ENCODE results near the gene MYPOP.

The MYPOP gene

DNA sequence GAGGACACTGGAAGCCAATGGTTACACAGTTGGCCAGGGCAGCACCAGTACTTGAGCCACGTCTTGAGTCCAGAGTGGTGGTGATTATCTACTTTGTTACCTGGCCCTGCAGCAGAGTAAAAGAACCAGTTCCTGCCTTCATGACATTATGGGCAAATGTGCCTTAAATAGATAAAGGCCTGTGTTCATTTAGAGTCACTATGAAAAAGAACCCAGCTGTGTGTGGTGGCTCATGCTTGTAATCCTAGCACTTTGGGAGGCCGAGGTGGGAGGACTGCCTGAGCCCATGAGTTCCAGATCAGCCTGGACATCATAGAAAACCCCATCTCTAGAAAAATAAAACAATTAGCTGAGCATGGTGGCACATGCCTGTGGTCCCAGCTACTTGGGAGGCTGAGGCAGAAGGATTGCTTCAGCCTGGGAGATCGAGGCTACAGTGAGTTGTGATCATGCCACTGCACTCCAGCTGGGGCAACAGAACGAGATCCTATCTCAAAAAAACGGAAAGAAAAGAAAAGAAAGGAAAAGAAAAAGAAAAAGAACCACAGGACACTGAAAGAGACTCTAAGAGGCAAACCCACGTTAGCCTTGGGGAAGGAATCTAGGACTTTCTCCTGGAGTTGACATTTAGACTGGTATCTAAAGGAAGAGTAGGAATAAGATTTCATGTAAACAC is 13.1 kb downstream of the MYPOP start:
- H3K9me3 ChIP-seq (ENCODE audit: control insufficient read depth, low read depth, low read length) = no peaks in the 10 kb centered on the region
- H3K27ac ChIP-seq (ENCODE audit: low read length) = no peak overlapping the region
- H3K4me1 ChIP-seq (ENCODE audit: control insufficient read depth, low read depth, low read length) = peaks cover 2% of the 10 kb centered on the region
- H3K4me3 ChIP-seq (ENCODE audit: low read length) = no peak overlapping the region
- H3K9ac ChIP-seq (ENCODE audit: low read length) = no peak overlapping the region
- H3K27me3 ChIP-seq (ENCODE audit: control insufficient read depth, insufficient read depth, low read length) = no peaks in the 10 kb centered on the region
- no peaks in the 10 kb centered on the region for H3K36me3 ChIP-seq (ENCODE audit: control insufficient read depth, low read depth, low read length)

DNA sequence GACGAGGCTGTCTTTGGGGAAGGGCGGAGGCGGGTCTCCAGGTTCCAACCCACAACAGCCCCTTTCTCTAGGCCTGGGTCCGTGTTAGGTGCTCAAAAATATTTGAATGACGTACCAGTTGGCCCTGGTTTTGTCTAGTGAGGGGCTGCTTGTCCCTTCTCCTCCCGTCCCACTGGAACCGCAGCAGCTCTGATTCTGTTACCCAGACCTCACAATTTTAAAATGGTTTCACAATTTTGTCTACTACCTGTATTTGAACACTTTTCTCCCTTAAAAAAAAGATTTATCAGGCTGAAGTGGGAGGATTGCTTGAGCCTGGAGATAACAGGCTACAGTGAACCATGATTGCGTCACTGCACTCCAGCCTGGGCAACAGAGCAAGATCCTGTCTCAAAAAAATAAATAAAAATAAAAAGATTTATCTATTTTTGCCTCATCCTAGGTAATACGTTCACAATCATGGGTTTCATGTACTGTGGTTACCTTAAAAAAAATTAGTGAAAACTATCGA is 15.2 kb downstream of the MYPOP start:
- Histone ChIP-seq H3K27ac (ENCODE audit: low read length) (peak overlapping the region; percentile 90), H3K4me3 (ENCODE audit: low read length) (peak overlapping the region; percentile 85), H3K27me3 (ENCODE audit: control insufficient read depth, insufficient read depth, low read length) (no peaks in the 10 kb centered on the region), H3K36me3 (ENCODE audit: control insufficient read depth, low read depth, low read length) (no peaks in the 10 kb centered on the region), H3K4me1 (ENCODE audit: control insufficient read depth, low read depth, low read length) (peaks cover 5% of the 10 kb centered on the region), H3K9me3 (ENCODE audit: control insufficient read depth, low read depth, low read length) (no peaks in the 10 kb centered on the region), H3K9ac (ENCODE audit: low read length) (peak overlapping the region; percentile 76)

DNA sequence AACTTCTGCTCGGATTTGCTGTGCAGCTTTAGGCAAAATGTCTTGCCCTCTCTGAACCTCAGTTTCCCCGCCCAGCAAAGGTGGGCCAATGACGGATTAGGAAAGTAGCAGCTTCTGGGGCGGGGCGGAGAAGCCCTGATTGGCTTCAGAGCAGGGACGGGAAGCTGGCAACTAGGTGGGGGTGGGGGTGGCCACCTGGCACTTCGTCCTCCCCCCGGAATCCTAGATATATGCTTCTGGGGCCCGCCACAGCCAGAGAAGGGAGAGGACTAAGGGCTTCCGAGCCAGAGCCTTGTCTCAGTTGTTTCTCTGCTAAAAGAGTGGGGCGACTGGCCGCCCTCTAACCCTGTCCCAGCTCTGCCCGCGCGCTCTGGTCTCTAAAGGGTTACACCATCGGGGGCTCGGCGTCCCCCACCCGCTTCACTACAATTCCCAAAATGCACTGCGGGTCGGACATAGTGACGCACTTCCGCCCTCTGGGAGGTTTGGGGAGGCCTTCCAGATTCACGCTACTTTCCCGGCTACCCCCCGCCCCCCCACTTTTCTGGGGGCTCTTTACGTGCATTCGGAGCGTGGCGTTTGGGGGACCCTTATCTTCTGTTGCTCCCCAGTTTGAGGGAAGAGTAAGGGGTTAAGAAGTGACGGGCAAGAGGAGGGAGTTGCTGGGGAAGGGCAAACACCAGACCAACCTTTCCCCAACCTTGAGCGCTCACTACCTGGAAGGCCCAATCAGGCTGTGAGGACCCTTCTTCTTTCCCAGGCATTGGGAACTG is 15.8 kb downstream of the MYPOP start:
- H3K4me3 ChIP-seq (ENCODE audit: low read length) = peak overlapping the region; percentile 85
- H3K9me3 ChIP-seq (ENCODE audit: control insufficient read depth, low read depth, low read length) = no peaks in the 10 kb centered on the region
- peak overlapping the region; percentile 90 for H3K27ac ChIP-seq (ENCODE audit: low read length)
- peaks cover 12% of the 10 kb centered on the region for H3K4me1 ChIP-seq (ENCODE audit: control insufficient read depth, low read depth, low read length)
- H3K36me3 ChIP-seq (ENCODE audit: control insufficient read depth, low read depth, low read length) = no peaks in the 10 kb centered on the region
- peak overlapping the region; percentile 76 for H3K9ac ChIP-seq (ENCODE audit: low read length)
- no peaks in the 10 kb centered on the region for H3K27me3 ChIP-seq (ENCODE audit: control insufficient read depth, insufficient read depth, low read length)

DNA sequence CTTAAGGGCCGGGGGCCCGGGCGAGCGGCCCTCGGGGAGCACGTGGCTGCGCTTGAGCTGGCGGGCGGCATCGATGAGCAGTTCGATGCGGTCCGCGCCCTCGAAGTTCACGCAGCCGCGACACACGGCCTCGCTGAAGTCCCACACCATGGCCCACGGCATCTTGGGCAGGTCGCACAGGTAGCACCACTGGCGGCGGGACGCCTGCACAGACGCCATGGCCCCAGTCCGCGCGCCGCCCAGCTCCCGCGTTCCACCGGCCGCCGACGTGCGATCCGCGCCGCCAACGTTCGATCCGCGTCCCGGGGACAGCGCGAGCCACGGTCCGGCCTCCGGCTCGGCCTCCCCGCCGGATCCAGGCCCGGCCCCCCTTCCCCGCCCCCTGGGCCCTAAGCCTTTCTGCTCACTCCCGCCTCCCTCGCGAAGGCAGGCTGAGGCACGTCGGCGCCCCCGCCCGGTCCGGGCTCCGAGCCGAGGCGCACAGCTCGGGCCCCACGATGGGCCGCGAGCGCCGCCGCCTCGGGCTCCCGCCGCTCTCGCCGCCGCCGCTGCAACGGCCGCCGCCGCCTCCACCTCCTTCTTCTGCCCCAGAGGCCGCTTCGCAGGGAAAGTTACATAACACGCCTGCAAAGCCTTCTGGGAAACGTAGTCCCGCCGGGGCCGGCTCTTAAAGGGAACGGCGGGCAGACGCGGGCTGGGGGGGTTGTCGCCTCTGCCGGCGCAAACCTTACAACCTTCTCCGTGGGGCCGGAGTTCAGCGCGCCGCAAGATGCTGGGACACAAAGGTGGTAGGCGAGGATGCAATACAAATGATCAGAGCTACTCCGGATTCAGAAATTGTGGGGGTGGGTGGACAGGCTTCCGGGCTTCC is 16.6 kb downstream of the MYPOP start, which contains the start of gene IRF2BP1:
TSS of gene IRF2BP1 (minus strand) at position 586 of the 871 bp plus-strand sequence. CDS start at position 219, 367 bp downstream.
- Histone ChIP-seq H3K4me3 (ENCODE audit: low read length) (peak within 1 kb of the TSS; percentile 85), H3K36me3 (ENCODE audit: control insufficient read depth, low read depth, low read length) (no peaks in the 10 kb centered on the region), H3K9ac (ENCODE audit: low read length) (peak within 1 kb of the TSS; percentile 76), H3K9me3 (ENCODE audit: control insufficient read depth, low read depth, low read length) (no peaks in the 10 kb centered on the region), H3K27me3 (ENCODE audit: control insufficient read depth, insufficient read depth, low read length) (no peaks in the 10 kb centered on the region), H3K27ac (ENCODE audit: low read length) (peak within 1 kb of the TSS; percentile 90), H3K4me1 (ENCODE audit: control insufficient read depth, low read depth, low read length) (peaks cover 17% of the 10 kb centered on the region)

DNA sequence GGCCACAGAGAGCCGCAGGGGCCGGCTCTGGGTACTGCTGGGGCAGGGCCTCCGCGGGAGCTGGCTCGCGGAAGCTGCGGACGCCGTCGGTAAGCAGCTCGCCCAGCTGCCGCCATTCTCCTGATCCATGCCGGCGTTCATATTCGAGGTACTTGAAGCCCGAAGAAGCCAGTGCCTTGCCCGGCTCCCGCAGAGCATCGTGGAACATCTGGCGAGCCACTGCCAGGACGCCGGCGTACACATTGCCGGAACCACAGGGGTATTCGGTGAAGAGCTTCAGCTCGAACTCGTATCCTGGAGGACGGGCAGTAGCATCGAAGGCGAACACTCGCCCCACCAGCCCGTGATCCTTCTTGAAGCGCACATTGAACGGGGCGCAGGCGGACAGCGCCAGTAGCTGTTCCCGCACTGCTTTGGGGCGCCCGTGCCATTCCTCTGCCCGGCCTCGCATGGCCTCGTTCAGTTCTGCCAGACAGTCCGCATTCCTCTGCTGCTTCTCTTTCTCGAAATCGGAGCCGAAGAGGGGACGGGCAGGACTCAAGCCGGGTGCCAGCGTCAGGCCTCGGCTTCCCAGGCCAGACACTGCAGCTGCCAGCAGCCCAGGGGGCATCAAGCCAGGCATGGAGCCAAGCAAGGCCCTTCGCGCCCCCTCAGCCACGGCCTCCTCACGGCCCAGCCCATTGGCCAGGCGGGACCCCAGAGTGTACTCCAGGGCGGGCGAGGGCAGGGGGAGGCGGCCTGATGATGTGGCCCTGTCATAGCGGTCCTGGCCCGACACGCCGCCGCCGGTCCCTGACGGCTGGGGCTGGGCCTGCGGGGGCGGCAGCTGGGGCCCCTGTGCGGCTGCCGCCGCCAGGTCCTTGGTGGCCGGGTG is 17.5 kb downstream of the MYPOP start:
- H3K27ac ChIP-seq (ENCODE audit: low read length) = no peak overlapping the region
- no peaks in the 10 kb centered on the region for H3K27me3 ChIP-seq (ENCODE audit: control insufficient read depth, insufficient read depth, low read length)
- H3K36me3 ChIP-seq (ENCODE audit: control insufficient read depth, low read depth, low read length) = no peaks in the 10 kb centered on the region
- no peaks in the 10 kb centered on the region for H3K9me3 ChIP-seq (ENCODE audit: control insufficient read depth, low read depth, low read length)
- peak overlapping the region; percentile 85 for H3K4me3 ChIP-seq (ENCODE audit: low read length)
- H3K9ac ChIP-seq (ENCODE audit: low read length) = peak overlapping the region; percentile 50
- H3K4me1 ChIP-seq (ENCODE audit: control insufficient read depth, low read depth, low read length) = peaks cover 17% of the 10 kb centered on the region

DNA sequence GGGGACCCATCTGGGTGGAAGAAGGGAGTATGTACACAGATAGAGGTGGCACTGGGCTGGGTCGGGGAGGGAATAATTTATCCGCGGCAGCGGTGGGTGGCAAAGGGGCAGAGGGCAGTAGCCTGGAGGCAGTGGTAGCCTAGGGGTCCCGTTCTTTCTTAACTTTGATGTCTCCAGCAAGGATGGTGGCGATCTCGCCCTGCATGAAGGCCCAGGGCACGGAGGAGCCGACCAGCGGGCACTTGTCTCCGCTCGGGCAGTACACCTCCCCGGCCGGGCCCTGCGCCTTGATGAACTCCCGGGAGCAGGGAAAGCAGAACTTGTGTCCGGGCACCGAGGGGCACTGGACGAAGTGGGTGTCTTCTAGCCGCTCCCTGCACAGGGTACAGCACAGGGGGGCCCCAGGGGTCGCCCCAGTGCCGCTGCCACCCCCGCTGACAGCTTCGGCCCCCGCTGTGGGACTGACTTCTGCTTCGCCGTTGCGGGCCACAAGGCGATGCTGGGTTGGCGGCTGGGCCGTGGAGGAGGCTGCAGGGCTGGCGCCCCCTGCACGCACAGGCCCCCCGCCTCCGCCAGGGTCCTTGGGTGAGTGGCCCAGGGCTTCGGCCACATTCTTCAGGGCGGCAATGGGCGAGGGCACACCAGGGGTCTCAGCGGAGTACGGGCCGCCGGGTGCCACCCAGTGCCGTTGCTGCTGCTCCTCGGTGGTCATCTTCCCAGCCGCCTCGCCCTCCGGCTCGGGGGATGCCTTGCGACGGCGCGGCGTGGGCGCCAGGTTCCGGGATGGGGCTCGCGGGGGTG is 18.3 kb downstream of the MYPOP start:
- H3K36me3 ChIP-seq (ENCODE audit: control insufficient read depth, low read depth, low read length) = no peaks in the 10 kb centered on the region
- H3K27ac ChIP-seq (ENCODE audit: low read length) = no peak overlapping the region
- H3K27me3 ChIP-seq (ENCODE audit: control insufficient read depth, insufficient read depth, low read length) = no peaks in the 10 kb centered on the region
- peaks cover 17% of the 10 kb centered on the region for H3K4me1 ChIP-seq (ENCODE audit: control insufficient read depth, low read depth, low read length)
- no peak overlapping the region for H3K4me3 ChIP-seq (ENCODE audit: low read length)
- H3K9me3 ChIP-seq (ENCODE audit: control insufficient read depth, low read depth, low read length) = no peaks in the 10 kb centered on the region
- no peak overlapping the region for H3K9ac ChIP-seq (ENCODE audit: low read length)

DNA sequence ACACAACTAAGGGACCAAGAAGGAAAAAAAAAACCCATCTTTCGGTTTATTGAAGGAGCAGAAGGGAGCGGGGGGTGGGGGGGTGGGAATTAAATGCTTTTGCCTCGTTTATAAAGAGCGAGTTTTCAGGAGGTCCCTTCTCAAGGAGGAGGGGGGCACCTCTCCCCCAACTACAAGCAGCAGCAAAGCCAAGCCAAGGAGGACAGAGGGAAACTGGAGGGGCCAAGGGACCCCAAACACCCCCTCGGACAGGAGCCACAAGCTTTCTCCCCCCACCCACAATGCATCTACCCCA is 18.9 kb downstream of the MYPOP start:
- Histone ChIP-seq H3K9me3 (ENCODE audit: control insufficient read depth, low read depth, low read length) (no peaks in the 10 kb centered on the region), H3K27ac (ENCODE audit: low read length) (no peak overlapping the region), H3K27me3 (ENCODE audit: control insufficient read depth, insufficient read depth, low read length) (no peaks in the 10 kb centered on the region), H3K4me1 (ENCODE audit: control insufficient read depth, low read depth, low read length) (peaks cover 17% of the 10 kb centered on the region), H3K4me3 (ENCODE audit: low read length) (no peak overlapping the region), H3K36me3 (ENCODE audit: control insufficient read depth, low read depth, low read length) (no peaks in the 10 kb centered on the region), H3K9ac (ENCODE audit: low read length) (no peak overlapping the region)

DNA sequence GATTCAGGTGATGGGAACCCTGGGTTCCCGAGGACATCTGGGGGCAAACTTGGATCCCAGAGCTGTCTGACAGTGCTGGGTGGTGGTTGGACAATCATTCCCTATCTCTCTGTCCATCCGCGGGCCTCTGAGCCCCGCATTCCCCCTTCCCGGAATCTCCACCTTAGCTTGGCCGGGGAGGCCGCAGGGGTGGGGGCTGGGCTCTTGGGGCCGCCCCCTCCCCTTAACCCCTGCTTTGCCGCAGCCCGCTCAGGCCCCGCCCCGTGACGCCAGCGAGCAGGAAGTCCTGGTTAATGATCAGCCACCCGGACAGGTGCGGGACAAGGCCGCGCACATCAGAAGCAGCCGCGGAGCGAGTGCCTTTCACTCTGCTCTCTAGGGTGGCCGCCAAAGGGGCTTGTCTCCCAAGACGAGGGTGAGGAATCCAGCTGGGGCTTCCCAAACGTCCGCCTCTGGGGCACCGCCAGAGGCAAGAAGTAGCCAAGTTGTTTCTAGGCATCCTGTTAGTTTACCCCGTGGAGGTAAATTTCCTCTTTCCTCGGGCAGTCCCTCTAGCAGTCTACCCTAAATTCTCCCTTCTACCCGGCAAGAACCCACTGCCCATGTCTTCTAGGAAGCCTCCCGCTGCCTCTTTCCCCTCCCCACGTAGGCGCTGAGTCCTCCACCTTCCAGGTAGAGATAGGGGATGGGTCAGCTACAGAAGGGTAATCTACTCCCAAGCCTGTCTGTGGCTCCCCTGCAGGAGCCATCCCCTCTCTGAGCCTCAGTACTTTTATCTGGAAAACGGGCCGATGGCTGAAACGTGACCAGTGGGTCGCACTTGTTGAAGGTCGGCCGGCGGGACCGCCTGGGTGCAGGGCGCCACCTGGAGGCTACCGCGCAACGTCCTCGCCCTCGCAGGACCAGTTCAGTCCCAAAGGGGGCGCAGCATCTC is 19.5 kb downstream of the MYPOP start:
- no peaks in the 10 kb centered on the region for H3K27me3 ChIP-seq (ENCODE audit: control insufficient read depth, insufficient read depth, low read length)
- H3K36me3 ChIP-seq (ENCODE audit: control insufficient read depth, low read depth, low read length) = no peaks in the 10 kb centered on the region
- H3K9me3 ChIP-seq (ENCODE audit: control insufficient read depth, low read depth, low read length) = no peaks in the 10 kb centered on the region
- peak overlapping the region; percentile 16 for H3K9ac ChIP-seq (ENCODE audit: low read length)
- H3K27ac ChIP-seq (ENCODE audit: low read length) = peak overlapping the region; percentile 21
- peaks cover 17% of the 10 kb centered on the region for H3K4me1 ChIP-seq (ENCODE audit: control insufficient read depth, low read depth, low read length)
- H3K4me3 ChIP-seq (ENCODE audit: low read length) = peak overlapping the region; percentile 55

DNA sequence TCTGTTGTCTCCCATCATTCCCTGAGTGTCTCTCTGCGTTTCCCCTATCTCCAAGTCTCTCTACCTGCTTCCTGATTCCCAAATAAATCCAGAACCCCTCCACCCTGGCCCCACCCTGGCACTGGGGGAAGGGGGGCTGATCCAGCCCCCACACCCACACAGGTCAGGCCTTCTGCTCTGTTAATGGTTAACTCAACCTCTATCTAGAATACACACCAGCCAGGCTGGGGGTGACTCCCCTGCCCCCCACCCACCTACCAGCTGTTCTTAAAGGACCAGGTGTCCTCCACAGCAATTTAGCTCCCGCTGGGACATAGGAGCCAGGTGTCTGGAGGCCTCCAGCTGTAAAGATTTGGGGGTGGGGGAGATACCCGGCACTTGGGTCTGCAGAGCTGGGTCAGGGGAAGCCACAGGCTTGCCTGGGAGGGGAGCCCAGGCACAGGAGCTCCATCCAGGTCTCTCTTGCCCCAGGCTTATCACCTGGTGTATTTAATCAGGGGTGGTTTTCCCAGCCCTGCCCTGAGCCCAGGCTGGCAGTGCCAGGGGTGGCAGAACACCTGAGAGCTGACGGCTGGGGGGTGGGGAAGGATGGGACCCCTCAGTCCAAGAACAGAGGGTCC is 20.4 kb downstream of the MYPOP start:
- H3K4me1 ChIP-seq (ENCODE audit: control insufficient read depth, low read depth, low read length) = peaks cover 16% of the 10 kb centered on the region
- H3K27ac ChIP-seq (ENCODE audit: low read length) = no peak overlapping the region

More for the DNA sequence above, 20.4 kb downstream of the MYPOP start:
- peak overlapping the region; percentile 16 for H3K9ac ChIP-seq (ENCODE audit: low read length)
- H3K27me3 ChIP-seq (ENCODE audit: control insufficient read depth, insufficient read depth, low read length) = no peaks in the 10 kb centered on the region
- no peaks in the 10 kb centered on the region for H3K9me3 ChIP-seq (ENCODE audit: control insufficient read depth, low read depth, low read length)
- peak overlapping the region; percentile 55 for H3K4me3 ChIP-seq (ENCODE audit: low read length)
- H3K36me3 ChIP-seq (ENCODE audit: control insufficient read depth, low read depth, low read length) = no peaks in the 10 kb centered on the region

All from iPS-18a (cell line).